ENCODE data around the gene XRCC1. TPM values are rescaled to one million over a fixed set of nuclear protein-coding genes. Genes with fewer than 3 reads are reported as not detected.
A peak's percentile ranks its signal among the peaks of the same experiment; 100 is the strongest.
"Not testable (repeated sequence)": the region's sequence is repeated elsewhere in the genome, so short reads cannot be mapped to it uniquely, and the experiment has no call there.

Gene XRCC1
- total RNA-seq, 2 donors from 2014 or later, result 24.3 to 30.2 TPM

DNA sequence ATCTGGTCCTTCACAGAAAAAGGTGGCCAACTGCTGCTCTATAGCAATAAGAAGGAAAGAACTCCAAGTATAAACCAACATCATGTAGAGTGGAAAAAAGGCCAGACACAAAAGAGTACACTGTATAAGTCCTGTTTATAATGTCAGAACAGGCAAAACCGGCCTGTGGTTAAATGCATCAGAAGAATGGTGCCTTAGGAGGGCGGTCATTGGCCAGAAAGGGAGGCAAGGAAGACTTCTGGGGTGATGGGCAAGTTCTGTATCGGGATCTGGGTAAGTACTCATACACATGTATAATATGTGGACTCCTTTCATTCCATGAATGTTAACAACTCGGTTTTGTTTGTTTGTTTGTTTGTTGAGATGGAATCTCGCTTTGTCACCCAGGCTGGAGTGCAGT, 52.4 kb downstream of the XRCC1 start:
- DNase-seq (ENCODE audit: low spot score) (no peak), ATAC-seq (ENCODE audit: insufficient number of reproducible peaks, low FRiP score, low read depth) (no peak)
- no peaks in the 10 kb centered on the region for H3K27me3 ChIP-seq (replicated peaks; ENCODE audit: insufficient read depth)
- H3K4me1 ChIP-seq (ENCODE audit: control insufficient read depth in 1 of 2, low read depth in 2 of 2), result peaks cover 7 to 25% of the 10 kb centered on the region in 2 donors
- no peak overlapping the region for H3K4me3 ChIP-seq
- TF ChIP-seq, protein P1, sequence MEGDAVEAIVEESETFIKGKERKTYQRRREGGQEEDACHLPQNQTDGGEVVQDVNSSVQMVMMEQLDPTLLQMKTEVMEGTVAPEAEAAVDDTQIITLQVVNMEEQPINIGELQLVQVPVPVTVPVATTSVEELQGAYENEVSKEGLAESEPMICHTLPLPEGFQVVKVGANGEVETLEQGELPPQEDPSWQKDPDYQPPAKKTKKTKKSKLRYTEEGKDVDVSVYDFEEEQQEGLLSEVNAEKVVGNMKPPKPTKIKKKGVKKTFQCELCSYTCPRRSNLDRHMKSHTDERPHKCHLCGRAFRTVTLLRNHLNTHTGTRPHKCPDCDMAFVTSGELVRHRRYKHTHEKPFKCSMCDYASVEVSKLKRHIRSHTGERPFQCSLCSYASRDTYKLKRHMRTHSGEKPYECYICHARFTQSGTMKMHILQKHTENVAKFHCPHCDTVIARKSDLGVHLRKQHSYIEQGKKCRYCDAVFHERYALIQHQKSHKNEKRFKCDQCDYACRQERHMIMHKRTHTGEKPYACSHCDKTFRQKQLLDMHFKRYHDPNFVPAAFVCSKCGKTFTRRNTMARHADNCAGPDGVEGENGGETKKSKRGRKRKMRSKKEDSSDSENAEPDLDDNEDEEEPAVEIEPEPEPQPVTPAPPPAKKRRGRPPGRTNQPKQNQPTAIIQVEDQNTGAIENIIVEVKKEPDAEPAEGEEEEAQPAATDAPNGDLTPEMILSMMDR (IDR thresholded peaks at IDR 0.05), result no peak
- H3K27ac ChIP-seq, result no peak overlapping the region
- H3K36me3 ChIP-seq, result no peaks in the 10 kb centered on the region
- H3K9me3 ChIP-seq, result no peaks in the 10 kb centered on the region

DNA sequence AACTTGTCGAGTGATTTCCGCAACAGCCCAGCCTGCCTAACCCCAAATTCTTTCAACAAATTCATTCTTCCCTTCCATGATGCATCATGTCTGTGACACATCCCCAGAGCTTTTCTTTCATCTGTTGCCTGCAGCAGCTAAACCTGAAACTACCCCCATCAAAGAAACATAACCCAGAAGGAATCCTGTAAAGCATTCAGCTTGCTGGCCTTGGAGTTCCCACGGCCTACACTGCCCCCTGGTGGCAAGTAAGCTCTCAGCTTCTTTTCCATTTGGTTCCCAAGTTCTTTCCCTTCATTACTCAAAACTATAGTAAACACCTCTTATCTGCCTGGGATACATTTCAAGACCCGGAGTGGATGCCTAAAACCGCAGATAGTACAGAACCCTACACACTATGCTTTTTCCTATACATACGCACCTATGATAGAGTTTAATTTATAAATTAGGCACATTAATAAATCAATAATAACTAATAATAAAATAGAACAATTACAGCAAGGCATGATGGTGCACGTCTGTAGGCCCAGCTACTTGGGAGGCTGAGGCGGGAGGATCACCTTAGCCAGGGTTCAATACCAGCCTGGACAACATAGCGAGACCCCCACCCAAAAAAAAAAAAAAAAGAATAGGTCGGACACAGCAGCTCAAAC, 55.8 kb downstream of the XRCC1 start:
- H3K9me3 ChIP-seq, result no peaks in the 10 kb centered on the region
- TF ChIP-seq, protein P1 (IDR thresholded peaks at IDR 0.05), result peak; percentile 88
- H3K27ac ChIP-seq, result no peak overlapping the region
- H3K4me1 ChIP-seq (ENCODE audit: control insufficient read depth in 1 of 2, low read depth in 2 of 2), result peaks cover 0 to 5% of the 10 kb centered on the region in 2 donors
- no peak overlapping the region for H3K4me3 ChIP-seq
- H3K27me3 ChIP-seq (replicated peaks; ENCODE audit: insufficient read depth), result no peaks in the 10 kb centered on the region
- ATAC-seq (ENCODE audit: insufficient number of reproducible peaks, low FRiP score, low read depth), result no peak
- DNase-seq (ENCODE audit: low spot score), result no peak
- H3K36me3 ChIP-seq, result peaks cover 4% of the 10 kb centered on the region

DNA sequence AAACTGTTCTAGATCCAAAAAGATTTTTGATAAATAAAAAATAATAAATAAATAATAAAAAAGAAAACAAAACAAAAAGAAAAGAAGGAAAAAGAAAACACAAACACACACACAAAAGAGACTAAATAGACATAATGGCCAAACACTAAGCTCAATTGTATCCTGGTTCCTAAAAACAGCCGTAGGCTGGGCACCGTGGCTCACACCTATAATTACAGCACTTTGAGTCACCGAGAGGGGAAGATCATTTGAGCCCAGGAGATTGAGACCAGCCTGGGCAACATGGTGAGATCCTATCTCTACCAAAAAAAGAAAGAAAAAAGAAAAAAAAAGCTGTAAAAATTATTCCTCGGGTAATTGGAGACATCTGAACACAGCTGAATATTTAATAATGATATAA, 57.3 kb downstream of the XRCC1 start:
- TF ChIP-seq, protein P1 (IDR thresholded peaks at IDR 0.05), result no peak
- no peaks in the 10 kb centered on the region for H3K27me3 ChIP-seq (replicated peaks; ENCODE audit: insufficient read depth)

DNA sequence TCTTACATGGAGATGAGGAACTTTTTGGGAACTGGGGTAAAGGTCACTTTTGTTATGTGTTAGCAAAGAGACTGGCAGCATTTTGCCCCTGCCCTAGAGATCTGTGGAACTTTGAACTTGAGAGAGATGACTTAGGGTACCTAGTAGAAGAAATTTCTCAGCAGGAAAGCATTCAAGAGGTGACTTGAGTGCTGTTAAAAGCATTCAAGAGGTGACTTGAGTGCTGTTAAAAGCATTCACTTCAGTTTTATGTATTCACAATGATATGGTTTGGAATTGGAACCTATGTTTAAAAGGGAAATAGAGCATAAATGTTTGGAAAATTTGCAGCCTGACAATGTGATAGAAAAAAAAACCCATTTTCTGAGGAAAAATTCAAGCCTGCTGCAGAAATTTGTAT, 62.9 kb downstream of the XRCC1 start:
- H3K27me3 ChIP-seq (replicated peaks; ENCODE audit: insufficient read depth); H3K27ac ChIP-seq; H3K4me3 ChIP-seq; ATAC-seq (ENCODE audit: insufficient number of reproducible peaks, low FRiP score, low read depth); DNase-seq (ENCODE audit: low spot score); H3K4me1 ChIP-seq (ENCODE audit: control insufficient read depth in 1 of 2, low read depth in 2 of 2); H3K9me3 ChIP-seq: not testable (repeated sequence)
- H3K36me3 ChIP-seq, result peaks cover 27% of the 10 kb centered on the region

More for the DNA sequence above, 57.3 kb downstream of the XRCC1 start:
- Histone ChIP-seq H3K27ac (no peak overlapping the region), H3K9me3 (no peaks in the 10 kb centered on the region), H3K36me3 (peaks cover 5% of the 10 kb centered on the region), H3K4me3 (no peak overlapping the region), H3K4me1 (ENCODE audit: control insufficient read depth in 1 of 2, low read depth in 2 of 2) (no peaks in the 10 kb centered on the region)
- DNase-seq (ENCODE audit: low spot score), result no peak
- no peak for ATAC-seq (ENCODE audit: insufficient number of reproducible peaks, low FRiP score, low read depth)

DNA sequence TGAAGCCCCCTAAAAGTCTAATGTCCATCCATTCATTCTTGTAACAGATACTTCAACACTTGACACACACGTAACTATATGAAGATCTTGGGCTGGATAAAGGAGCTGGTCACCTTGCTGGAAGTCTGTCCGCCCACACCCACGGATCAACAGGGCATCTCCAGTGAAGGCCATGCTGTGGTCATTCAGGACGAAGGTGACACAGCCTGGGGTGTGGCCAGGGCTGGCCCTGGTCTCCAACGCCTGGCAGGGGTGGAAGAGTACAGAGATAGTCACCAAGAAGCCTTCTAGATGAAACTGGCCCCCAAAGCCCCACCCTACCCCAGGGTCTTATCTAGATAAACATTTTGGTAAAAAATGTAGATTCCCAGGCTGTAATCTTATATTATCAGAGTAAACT, 64.0 kb downstream of the XRCC1 start:
- no peaks in the 10 kb centered on the region for H3K9me3 ChIP-seq
- ATAC-seq (ENCODE audit: insufficient number of reproducible peaks, low FRiP score, low read depth), result no peak
- DNase-seq (ENCODE audit: low spot score), result no peak
- no peaks in the 10 kb centered on the region for H3K4me1 ChIP-seq (ENCODE audit: control insufficient read depth in 1 of 2, low read depth in 2 of 2)
- peaks cover 27% of the 10 kb centered on the region for H3K36me3 ChIP-seq
- H3K4me3 ChIP-seq, result no peak overlapping the region
- TF ChIP-seq, protein P1 (IDR thresholded peaks at IDR 0.05), result no peak
- no peaks in the 10 kb centered on the region for H3K27me3 ChIP-seq (replicated peaks; ENCODE audit: insufficient read depth)
- H3K27ac ChIP-seq, result no peak overlapping the region

DNA sequence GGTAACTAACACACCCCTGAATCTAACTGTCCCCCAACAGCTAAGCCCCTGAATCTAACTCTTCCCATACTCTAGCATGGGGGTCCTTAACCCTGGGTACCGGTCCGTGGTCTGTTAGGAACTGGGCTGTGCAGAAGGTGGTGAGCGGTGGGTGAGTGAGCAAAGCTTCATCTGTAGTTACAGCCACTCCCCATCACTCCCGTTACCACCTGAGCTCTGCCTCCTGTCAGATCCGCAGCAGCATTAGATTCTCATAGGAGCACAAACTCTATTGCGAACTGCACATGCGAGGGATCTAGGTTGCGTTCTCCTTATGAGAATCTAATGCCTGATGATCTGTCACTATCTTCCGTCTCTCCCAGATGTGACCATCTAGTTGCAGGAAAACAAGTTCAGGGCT, 64.6 kb downstream of the XRCC1 start:
- Histone ChIP-seq H3K9me3 (no peaks in the 10 kb centered on the region), H3K27ac (no peak overlapping the region), H3K36me3 (peaks cover 27% of the 10 kb centered on the region), H3K4me3 (no peak overlapping the region), H3K27me3 (replicated peaks; ENCODE audit: insufficient read depth) (no peaks in the 10 kb centered on the region), H3K4me1 (ENCODE audit: control insufficient read depth in 1 of 2, low read depth in 2 of 2) (no peaks in the 10 kb centered on the region)
- ATAC-seq (ENCODE audit: insufficient number of reproducible peaks, low FRiP score, low read depth) (no peak), DNase-seq (ENCODE audit: low spot score) (no peak)
- TF ChIP-seq, protein P1 (IDR thresholded peaks at IDR 0.05), result no peak
